DND-41 (cell line): Measurements from ENCODE around the gene FYB1.

Experiments
- ATAC-seq: fragments of 200-7000 bp; cut with Tn5 transposase; 3 replicates; pipeline ENCODE4 v1.9.1; 2021; ENCODE audit warnings: low read depth; ENCODE audit not compliant: insufficient read depth
- DNase-seq: peaks from one replicate; pipeline ENCODE4 v3.0.0-alpha.2; 2020
- H2AFZ ChIP-seq: 2 replicates; pipeline ENCODE4 v1.6.0; 2012; ENCODE audit warnings: low read depth, low read length
- H3K27ac ChIP-seq: 2 replicates; pipeline ENCODE4 v1.5.1; 2012; ENCODE audit warnings: low read length, inconsistent platforms
- H3K27me3 ChIP-seq: fragments of 200-600 bp; sonication (generic); 2 replicates; pipeline ENCODE4 v1.6.0; 2012; ENCODE audit warnings: low read length, mild to moderate bottlenecking, inconsistent platforms; ENCODE audit not compliant: insufficient read depth, poor library complexity
- H3K36me3 ChIP-seq: 2 replicates; pipeline ENCODE4 v1.5.1; 2012; ENCODE audit warnings: low read length, inconsistent platforms; ENCODE audit not compliant: insufficient read depth
- H3K4me1 ChIP-seq: 2 replicates; pipeline ENCODE4 v1.5.1; 2012; ENCODE audit warnings: mild to moderate bottlenecking, low read length; ENCODE audit not compliant: insufficient read depth
- H3K4me2 ChIP-seq: 2 replicates; pipeline ENCODE4 v1.6.0; 2012; ENCODE audit warnings: mild to moderate bottlenecking, moderate library complexity, low read length, inconsistent platforms; ENCODE audit not compliant: insufficient read depth
- H3K4me3 ChIP-seq, 2 experiments: fragments of 200-600 bp in 1 of 2; shearing (Covaris generic) in 1 of 2; 2 replicates each; pipeline ENCODE4 v1.5.1; 2012 to 2016; ENCODE audit warnings: inconsistent platforms in 2 of 2, low read length in 2 of 2, mild to moderate bottlenecking in 2 of 2, low read depth in 1 of 2, moderate library complexity in 1 of 2
- H3K79me2 ChIP-seq: 2 replicates; pipeline ENCODE4 v1.6.0; 2012; ENCODE audit warnings: low read length, inconsistent platforms; ENCODE audit not compliant: insufficient read depth
- H3K9ac ChIP-seq: 2 replicates; pipeline ENCODE4 v1.6.0; 2012; ENCODE audit warnings: low read depth, mild to moderate bottlenecking, inconsistent platforms, low read length, moderate library complexity
- H3K9me3 ChIP-seq: 2 replicates; pipeline ENCODE4 v1.5.1; 2012; ENCODE audit warnings: low read length, moderate library complexity, mild to moderate bottlenecking, inconsistent platforms; ENCODE audit not compliant: insufficient read depth, severe bottlenecking
- H4K20me1 ChIP-seq: 2 replicates; pipeline ENCODE4 v1.6.0; 2012; ENCODE audit warnings: low read length; ENCODE audit not compliant: insufficient read depth
- CTCF ChIP-seq: IDR thresholded peaks from 2 replicates; pipeline ENCODE4 v1.5.1; 2012; ENCODE audit warnings: borderline replicate concordance, low read length, moderate library complexity, mild to moderate bottlenecking; ENCODE audit not compliant: poor library complexity, severe bottlenecking; ENCODE audit errors: extremely low read depth
- EZH2 ChIP-seq: IDR thresholded peaks from 3 replicates; pipeline ENCODE4 v1.6.1; 2012; ENCODE audit warnings: borderline replicate concordance, low read depth, mild to moderate bottlenecking, moderate library complexity, low read length, inconsistent platforms; ENCODE audit not compliant: severe bottlenecking

The FYB1 gene

GRCh38 chr5:39064450-39064849 lies 154.9 kb downstream of the FYB1 start:
- H3K27ac ChIP-seq: no peak overlapping the region
- peaks cover 43% of the 10 kb centered on the region; the same call in 1 of the 2 replicates for H4K20me1 ChIP-seq

GRCh38 chr5:39063037-39063436 lies 156.3 kb downstream of the FYB1 start:
- DNase-seq (no peak), ATAC-seq (no peak)
- Histone ChIP-seq H3K4me2 (no peak overlapping the region), H3K79me2 (peaks cover 100% of the 10 kb centered on the region), H3K36me3 (peaks cover 38% of the 10 kb centered on the region), H3K4me3 (no peak overlapping the region), H3K9ac (no peak overlapping the region), H3K9me3 (peaks cover 8% of the 10 kb centered on the region), H2AFZ (no peak overlapping the region), H3K4me1 (peaks cover 29% of the 10 kb centered on the region), H3K27ac (no peak overlapping the region), H4K20me1 (peaks cover 43% of the 10 kb centered on the region; the same call in 1 of the 2 replicates), H3K27me3 (no peaks in the 10 kb centered on the region)
- TF ChIP-seq EZH2: no peak
- TF ChIP-seq CTCF: no peak

More at GRCh38 chr5:39064450-39064849, 154.9 kb downstream of the FYB1 start:
- peaks cover 15% of the 10 kb centered on the region; the same call in 1 of the 2 replicates for H3K4me1 ChIP-seq
- H3K36me3 ChIP-seq: peaks cover 51% of the 10 kb centered on the region
- no peak overlapping the region for H3K4me2 ChIP-seq
- H3K79me2 ChIP-seq: peaks cover 100% of the 10 kb centered on the region
- H3K9ac ChIP-seq: no peak overlapping the region
- no peak overlapping the region for H2AFZ ChIP-seq
- no peaks in the 10 kb centered on the region for H3K27me3 ChIP-seq
- no peak; the same call in 2 of the 3 replicates for ATAC-seq
- peaks cover 8% of the 10 kb centered on the region for H3K9me3 ChIP-seq
- no peak overlapping the region for H3K4me3 ChIP-seq
- TF ChIP-seq CTCF: no peak
- no peak for TF ChIP-seq EZH2
- DNase-seq: no peak

GRCh38 chr5:39062530-39062929 lies 156.8 kb downstream of the FYB1 start:
- Histone ChIP-seq H3K4me3 (no peak overlapping the region), H3K9ac (no peak overlapping the region), H4K20me1 (peaks cover 43% of the 10 kb centered on the region; the same call in 1 of the 2 replicates), H3K4me2 (no peak overlapping the region), H3K27me3 (no peaks in the 10 kb centered on the region), H3K9me3 (peaks cover 8% of the 10 kb centered on the region), H3K79me2 (peaks cover 100% of the 10 kb centered on the region), H2AFZ (no peak overlapping the region), H3K27ac (no peak overlapping the region), H3K36me3 (peaks cover 33% of the 10 kb centered on the region), H3K4me1 (peaks cover 35% of the 10 kb centered on the region)
- DNase-seq (no peak), ATAC-seq (no peak)
- TF ChIP-seq EZH2 (no peak), CTCF (no peak)

- Histone ChIP-seq H3K36me3 (peaks cover 29% of the 10 kb centered on the region), H3K4me3 (no peak overlapping the region), H3K4me1 (peaks cover 38% of the 10 kb centered on the region), H3K9me3 (peaks cover 8% of the 10 kb centered on the region), H3K9ac (no peak overlapping the region), H2AFZ (no peak overlapping the region), H3K79me2 (peaks cover 100% of the 10 kb centered on the region), H3K27me3 (no peaks in the 10 kb centered on the region), H3K4me2 (no peak overlapping the region), H3K27ac (no peak overlapping the region), H4K20me1 (peaks cover 43% of the 10 kb centered on the region; the same call in 1 of the 2 replicates)
- DNase-seq (no peak), ATAC-seq (no peak)
- TF ChIP-seq EZH2: no peak
- no peak for TF ChIP-seq CTCF
These were observed 157.3 kb downstream of the FYB1 start for GRCh38 chr5:39062104-39062503.
